Subcutaneous abdominal adipose tissue (tissue), 5 donors: ENCODE results near the gene SMIM41.
"Not testable (repeated sequence)": the region's sequence is repeated elsewhere in the genome, so short reads cannot be mapped to it uniquely, and the experiment has no call there.

Experiments used
- H3K27ac ChIP-seq: one replicate; pipeline ENCODE4 v1.7.0; 2013; ENCODE audit warnings: low read depth, mild to moderate bottlenecking, inconsistent platforms, low read length, moderate library complexity
- H3K27me3 ChIP-seq, 5 donors: one replicate each; pipeline ENCODE4 v1.7.0; 2013; ENCODE audit warnings: low read length in 5 of 5, inconsistent platforms in 1 of 5; ENCODE audit not compliant: control insufficient read depth in 5 of 5, insufficient read depth in 4 of 5
- H3K36me3 ChIP-seq, 5 donors: one replicate each; pipeline ENCODE4 v1.7.0; 2013; ENCODE audit warnings: low read length in 5 of 5; ENCODE audit not compliant: control insufficient read depth in 5 of 5, insufficient read depth in 5 of 5
- H3K4me1 ChIP-seq, 5 donors: one replicate each; pipeline ENCODE4 v1.7.0; 2013; ENCODE audit warnings: low read length in 5 of 5, mild to moderate bottlenecking in 3 of 5, moderate library complexity in 1 of 5; ENCODE audit not compliant: control insufficient read depth in 5 of 5, insufficient read depth in 5 of 5
- H3K4me3 ChIP-seq, 5 donors: one replicate each; pipeline ENCODE4 v1.7.0; 2013; ENCODE audit warnings: low read length in 5 of 5, low read depth in 1 of 5
- H3K9ac ChIP-seq, 5 donors: one replicate each; pipeline ENCODE4 v1.7.0; 2013; ENCODE audit warnings: low read length in 5 of 5, mild to moderate bottlenecking in 4 of 5, moderate library complexity in 3 of 5
- H3K9me3 ChIP-seq, 5 donors: one replicate each; pipeline ENCODE4 v1.7.0; 2013; ENCODE audit warnings: low read length in 5 of 5; ENCODE audit not compliant: control insufficient read depth in 5 of 5
- donor health status: healthy.
- donor health status: healthy.
- donor health status: healthy.
- donor health status: healthy.
- donor health status: healthy.

SMIM41 gene

DNA sequence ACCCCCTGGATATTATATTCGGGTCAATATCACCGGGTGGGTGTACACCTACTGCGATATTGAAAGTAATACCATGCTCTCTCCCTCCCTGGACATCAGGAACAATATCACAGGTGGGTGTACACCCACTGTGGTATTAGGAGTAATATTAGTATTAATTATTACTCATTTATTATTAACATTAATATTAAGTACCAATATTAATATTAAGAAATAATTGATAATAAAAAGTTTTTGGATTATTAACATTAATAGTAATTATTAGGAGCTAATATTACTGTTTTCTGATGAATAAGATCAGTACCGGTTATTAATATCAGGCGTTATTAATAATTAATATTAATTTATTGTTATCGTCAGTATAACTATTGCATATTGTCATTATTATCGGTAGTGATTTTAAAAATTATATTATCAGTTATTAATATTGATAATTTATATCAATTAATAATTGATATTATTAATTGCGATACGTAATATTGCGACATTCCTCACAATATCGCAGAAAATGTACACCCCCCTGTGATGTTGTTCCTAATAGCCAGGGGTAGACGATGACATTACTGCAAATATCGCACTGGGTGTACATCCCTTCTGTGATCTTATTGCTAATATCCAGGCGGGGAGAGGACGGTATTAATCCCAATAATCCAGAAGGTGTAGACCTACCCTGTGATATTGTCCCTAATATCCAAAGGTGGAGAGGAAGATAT lies 17.0 kb downstream of the SMIM41 start:
- Histone ChIP-seq H3K27ac (no peak overlapping the region), H3K27me3 (peaks cover 0 to 26% (median 12%) of the 10 kb centered on the region in 5 donors), H3K36me3 (no peaks in the 10 kb centered on the region), H3K9me3 (peaks cover 0 to 3% (median 0%) of the 10 kb centered on the region in 5 donors), H3K4me1 (no peaks in the 10 kb centered on the region), H3K4me3 (no peak overlapping the region), H3K9ac (no peak overlapping the region)

DNA sequence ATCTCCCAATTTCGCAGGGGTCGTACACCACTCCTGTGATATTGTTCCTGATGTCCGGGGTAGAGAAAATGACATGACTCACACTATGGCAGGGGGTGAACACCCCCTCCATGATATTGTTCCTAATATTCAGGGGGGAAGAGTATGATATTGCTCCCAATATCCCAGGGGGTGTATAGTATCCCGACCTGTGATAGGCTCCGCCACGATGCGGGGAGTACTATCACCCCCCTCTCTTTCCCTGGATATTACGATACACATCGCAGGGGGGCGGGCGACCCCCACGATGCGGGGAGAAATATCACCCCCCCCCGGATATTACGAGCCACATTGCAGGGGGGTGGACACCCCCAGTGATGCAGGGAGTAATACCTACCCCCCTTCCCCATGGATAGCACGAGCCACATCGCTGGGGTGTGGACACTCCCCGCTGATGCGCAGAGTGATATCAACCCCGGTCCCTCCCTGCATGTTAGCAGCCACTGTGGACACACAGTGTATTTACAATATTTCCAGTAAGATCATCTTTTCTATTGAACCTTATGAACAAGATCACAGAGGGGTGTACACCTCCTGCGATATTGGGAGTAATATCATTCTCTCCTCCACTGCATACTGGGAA lies 17.7 kb downstream of the SMIM41 start:
- Histone ChIP-seq H3K27me3 (peaks cover 0 to 23% (median 11%) of the 10 kb centered on the region in 5 donors), H3K27ac (no peak overlapping the region), H3K9me3 (peaks cover 0 to 3% (median 0%) of the 10 kb centered on the region in 5 donors), H3K4me3 (no peak overlapping the region), H3K9ac (no peak overlapping the region), H3K4me1 (no peaks in the 10 kb centered on the region), H3K36me3 (no peaks in the 10 kb centered on the region)

DNA sequence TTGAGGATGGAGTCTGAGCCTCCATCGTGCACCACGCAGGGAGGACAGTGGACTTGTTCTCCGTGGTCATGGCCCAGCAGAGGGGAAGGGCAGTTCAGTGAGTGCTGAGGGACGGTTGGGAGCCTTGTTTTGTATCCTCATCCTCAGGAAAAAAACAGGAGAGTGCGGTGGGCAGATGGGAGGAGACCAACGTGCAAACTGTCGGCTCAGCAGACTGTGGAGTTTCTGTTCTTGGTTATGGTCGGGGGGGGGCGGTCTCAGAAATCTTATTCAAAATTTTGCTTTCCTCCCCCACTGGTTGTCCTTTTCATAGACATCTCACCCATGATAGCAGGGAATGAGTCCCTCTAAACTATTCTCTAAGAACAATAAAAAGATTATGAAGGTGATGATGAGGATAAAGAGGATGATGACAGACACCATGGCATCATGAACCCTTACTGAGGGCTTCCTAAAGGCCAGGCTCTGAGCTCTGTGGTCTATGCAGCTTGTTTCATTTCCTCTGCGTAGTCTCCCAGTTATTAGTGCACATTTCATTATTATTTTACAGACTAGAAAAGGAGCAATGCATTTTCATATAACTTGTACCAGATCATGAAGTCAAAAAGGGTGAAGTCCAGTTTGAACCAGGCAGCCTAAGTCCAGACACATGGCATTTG lies 25.1 kb downstream of the SMIM41 start:
- not testable (repeated sequence) for H3K27me3 ChIP-seq, H3K27ac ChIP-seq, H3K4me3 ChIP-seq, H3K9ac ChIP-seq, H3K4me1 ChIP-seq, H3K36me3 ChIP-seq, H3K9me3 ChIP-seq

DNA sequence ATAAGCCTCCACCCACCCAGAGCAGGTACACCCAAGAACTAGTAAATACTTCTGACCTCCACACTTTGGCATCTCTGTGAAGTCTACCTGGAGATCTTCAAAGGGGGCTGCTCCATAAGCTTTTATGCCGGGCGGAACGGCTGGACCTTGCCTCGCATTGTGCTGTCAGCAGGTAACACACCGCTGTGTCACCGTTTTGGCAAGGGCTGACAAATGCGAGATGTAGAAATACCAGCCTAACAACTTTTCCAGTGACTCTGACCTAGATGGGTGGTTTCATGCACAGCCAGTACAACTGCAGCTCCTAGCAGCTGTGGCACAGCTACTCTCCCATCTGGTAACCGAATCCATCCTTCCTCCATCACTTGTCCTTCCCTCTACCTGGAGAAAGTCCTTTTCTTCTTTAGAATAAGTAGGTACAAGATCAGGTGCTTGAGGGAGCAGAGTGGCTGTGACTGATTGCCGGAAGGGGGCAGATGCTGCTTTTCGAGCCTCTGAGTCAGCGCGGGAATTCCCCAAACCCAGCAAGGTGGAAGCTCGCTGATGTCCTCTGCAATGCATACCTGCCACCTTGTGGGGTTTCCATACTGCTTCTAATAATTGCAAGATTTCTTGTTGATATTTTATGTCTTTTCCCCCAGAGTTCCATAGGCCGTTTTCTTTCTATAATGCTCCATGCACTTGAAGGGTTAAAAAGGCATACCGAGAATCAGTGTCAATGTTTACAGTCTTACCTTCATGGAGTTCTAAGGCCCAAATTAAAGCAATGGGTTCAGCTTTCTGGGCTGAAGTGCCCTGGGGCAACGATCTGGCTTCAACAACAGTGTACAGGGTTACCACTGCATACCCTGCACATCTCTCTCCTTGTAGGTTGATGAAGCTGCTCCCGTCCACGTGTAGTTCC lies 37.0 kb downstream of the SMIM41 start:
- H3K27ac ChIP-seq, H3K9me3 ChIP-seq, H3K36me3 ChIP-seq, H3K4me1 ChIP-seq, H3K9ac ChIP-seq, H3K4me3 ChIP-seq: not testable (repeated sequence)
- H3K27me3 ChIP-seq: peaks cover 9 to 26% (median 10%) of the 10 kb centered on the region in 5 donors

DNA sequence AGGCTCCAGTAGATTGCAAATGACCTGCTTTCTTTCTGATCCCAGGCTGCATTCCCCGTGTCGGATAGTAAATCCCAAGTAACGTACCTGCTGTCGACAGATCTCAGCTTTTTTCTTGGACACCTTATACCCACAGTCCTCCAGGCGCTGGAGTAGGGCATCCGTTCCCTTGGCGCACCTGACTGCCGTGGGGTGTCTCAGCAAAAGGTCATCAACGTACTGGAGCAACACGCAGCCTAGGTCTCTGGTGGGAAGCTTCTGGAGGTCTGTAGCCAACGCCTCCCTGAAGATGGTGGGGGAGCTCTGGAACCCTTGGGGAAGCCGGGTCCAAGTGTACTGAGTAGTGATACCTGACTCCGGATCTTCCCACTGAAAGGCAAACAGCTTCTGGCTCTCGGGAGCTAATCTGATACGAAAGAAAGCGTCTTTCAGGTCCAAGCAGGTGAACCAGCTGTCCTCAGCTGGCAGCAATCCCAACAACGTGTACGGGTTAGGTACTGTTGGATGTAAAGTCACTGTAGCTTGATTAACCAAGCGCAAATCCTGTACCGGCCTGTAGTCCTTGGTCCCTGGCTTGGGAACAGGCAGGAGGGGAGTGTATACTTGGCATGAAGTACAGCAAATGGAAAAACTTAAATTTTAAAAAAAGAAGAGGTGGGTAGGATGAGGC lies 38.4 kb downstream of the SMIM41 start:
- not testable (repeated sequence) for H3K4me3 ChIP-seq, H3K4me1 ChIP-seq, H3K9me3 ChIP-seq, H3K36me3 ChIP-seq, H3K9ac ChIP-seq, H3K27ac ChIP-seq
- H3K27me3 ChIP-seq: peaks cover 11 to 29% (median 18%) of the 10 kb centered on the region in 5 donors

DNA sequence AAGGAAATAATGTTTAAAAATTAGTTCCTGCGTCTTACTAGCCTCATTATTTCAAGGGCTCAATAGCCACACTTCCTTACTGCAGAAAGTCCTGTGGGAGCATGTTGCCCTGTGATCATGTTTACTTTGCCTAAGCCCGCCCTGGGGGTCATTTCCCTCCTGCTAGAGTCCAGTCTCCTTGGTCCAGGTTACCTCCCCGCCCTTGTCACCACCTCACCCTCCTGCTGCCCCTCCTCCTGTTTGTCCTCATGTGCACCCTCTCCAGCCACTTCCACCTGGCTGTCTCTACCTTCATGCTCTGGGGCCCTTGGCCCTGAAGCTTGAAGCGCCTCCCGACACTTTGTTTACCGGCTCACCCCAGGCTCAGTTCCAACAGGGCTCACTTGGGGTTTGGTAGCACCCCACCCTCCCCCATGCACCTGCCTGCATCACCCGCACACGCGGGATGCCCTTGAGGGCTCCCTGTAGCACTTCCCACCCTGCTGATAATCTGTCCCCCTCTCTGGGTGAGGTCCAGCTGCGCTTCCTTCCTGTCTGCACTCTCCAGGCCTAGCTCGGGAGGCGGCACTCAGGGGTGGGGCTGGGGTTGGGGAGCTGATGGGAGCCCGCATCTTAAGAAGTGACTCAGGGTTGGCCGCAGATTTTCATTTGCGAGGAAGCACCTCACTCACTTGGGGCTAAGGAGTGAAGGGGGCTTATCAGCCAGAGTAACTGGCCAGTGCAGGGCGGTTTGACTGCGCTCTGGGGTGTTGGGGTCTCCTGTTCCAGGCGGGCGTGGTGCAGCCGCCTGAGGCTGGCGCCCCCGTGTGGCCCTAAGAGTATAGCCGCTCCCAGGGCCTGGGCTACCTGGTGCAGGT lies 40.1 kb downstream of the SMIM41 start:
- no peak overlapping the region for H3K4me3 ChIP-seq
- no peaks in the 10 kb centered on the region for H3K9me3 ChIP-seq
- H3K9ac ChIP-seq: no peak overlapping the region
- no peaks in the 10 kb centered on the region for H3K36me3 ChIP-seq
- H3K27ac ChIP-seq: no peak overlapping the region
- peaks cover 0 to 10% (median 5%) of the 10 kb centered on the region in 5 donors for H3K4me1 ChIP-seq
- H3K27me3 ChIP-seq: peaks cover 11 to 26% (median 20%) of the 10 kb centered on the region in 5 donors

DNA sequence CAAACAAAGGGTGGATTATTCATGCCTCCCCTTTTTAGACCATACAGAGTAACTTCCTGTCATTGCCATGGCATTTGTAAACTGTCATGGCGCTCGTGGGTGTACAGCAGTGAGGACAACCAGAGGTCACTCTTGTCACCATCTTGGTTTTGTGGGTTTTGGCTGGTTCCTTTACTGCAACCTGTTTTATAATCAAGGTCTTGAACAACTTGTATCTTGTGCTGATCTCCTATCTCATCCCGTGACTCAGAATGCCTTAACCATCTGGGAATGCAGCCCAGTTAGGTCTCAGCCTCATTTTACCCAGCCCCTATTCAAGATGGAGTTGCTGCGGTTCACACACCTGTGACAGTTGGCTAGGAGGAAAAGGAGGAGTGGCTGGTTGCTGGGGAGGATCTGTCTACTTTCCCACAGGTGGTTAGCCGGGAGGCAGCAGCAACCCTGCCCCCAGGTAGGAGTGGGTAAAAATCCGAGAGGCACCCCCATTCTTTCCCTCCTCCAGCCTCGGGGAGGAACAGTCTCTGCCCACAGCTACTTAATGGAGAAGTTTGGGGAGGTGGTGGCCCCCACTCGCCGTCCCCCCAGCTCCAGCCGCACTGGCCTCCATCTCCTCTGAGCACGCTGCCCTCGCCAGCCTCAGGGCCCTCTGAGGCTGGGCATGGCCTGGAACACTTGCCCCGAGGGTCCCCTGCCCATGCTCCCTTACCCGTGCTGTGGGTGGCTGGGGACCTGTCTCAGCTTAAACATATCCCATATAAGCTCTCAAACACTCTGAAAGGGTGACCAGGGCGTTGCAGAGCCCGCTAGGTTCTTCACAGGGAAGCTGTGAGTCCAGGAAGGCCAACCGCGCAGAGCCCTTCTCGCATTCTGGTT lies 41.7 kb downstream of the SMIM41 start:
- Histone ChIP-seq H3K9ac (no peak overlapping the region), H3K27me3 (peaks cover 11 to 33% (median 18%) of the 10 kb centered on the region in 5 donors), H3K9me3 (no peaks in the 10 kb centered on the region), H3K4me3 (no peak overlapping the region), H3K36me3 (no peaks in the 10 kb centered on the region), H3K4me1 (peaks cover 0 to 18% (median 8%) of the 10 kb centered on the region in 5 donors), H3K27ac (no peak overlapping the region)

DNA sequence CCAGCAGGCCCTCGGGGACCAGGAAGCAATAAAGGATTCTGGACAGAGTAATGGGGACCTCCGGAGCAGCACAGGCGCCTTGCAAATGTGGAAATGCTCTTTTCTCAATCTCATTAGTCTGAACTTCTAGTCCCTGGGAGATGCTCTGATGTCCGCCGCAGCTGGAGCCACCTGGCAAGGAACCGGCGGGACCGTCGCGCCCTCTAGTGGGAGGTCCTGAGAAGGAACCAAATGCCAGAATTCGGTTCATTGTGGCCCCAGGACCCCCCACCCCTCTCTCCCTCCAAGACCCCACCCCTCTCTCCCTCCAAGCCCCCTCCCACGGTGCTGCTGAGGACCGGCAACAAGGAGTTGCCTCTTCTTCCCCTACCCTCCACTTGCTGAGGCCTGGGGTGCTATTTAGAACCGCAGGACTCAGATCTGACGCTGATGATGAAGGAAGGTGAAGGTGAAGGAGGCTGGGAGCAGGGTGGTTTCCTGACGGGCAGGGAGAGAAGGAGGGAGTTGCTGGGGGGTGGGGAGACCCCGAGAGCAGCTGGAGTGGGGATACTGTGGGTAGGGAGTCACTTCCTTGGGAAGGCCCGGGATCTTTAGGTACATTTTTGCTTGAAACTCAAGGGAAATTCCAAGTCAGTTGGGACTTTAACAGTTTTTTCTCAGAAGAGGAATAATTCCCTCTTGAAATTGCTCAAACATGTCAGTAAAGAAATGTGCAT lies 42.5 kb downstream of the SMIM41 start:
- Histone ChIP-seq H3K9ac (no peak overlapping the region), H3K9me3 (no peaks in the 10 kb centered on the region), H3K27me3 (peaks cover 11 to 36% (median 18%) of the 10 kb centered on the region in 5 donors), H3K36me3 (no peaks in the 10 kb centered on the region), H3K4me1 (peaks cover 0 to 26% (median 13%) of the 10 kb centered on the region in 5 donors), H3K4me3 (no peak overlapping the region), H3K27ac (no peak overlapping the region)
